ENCODE results near the gene ERFE. TPM values are rescaled to one million over a fixed set of nuclear protein-coding genes. Genes with fewer than 3 reads are reported as not detected.

ERFE gene
- polyA plus RNA-seq, 1 experiment: 2.9 TPM

GRCh38 chr2:238146884-238147544 lies 11.8 kb upstream of the ERFE start:
- H3K36me3 ChIP-seq (ENCODE audit: control insufficient read depth, insufficient read depth, low read length): no peaks in the 10 kb centered on the region
- POLR2A ChIA-PET: no interaction called here
- no peak for DNase-seq (ENCODE audit: low read depth)
- H3K27me3 ChIP-seq (ENCODE audit: control insufficient read depth, insufficient read depth, low read length): no peaks in the 10 kb centered on the region
- no peak overlapping the region for H3K4me3 ChIP-seq (ENCODE audit: low read depth, low read length)
- TF ChIP-seq CTCF (IDR thresholded peaks at IDR 0.05; ENCODE audit: insufficient read depth, low read depth, low read length): no peak
- CTCF ChIA-PET: interaction anchor here (0.6 to 1.1 kb wide), 3 partner anchors 69 to 289 kb away, joined by 3 to 4 read pairs (median 3); no protein-coding TSS in a partner anchor

- ChIA-PET CTCF (no interaction called here), POLR2A (no interaction called here)
- Histone ChIP-seq H3K27me3 (ENCODE audit: control insufficient read depth, insufficient read depth, low read length) (no peaks in the 10 kb centered on the region), H3K36me3 (ENCODE audit: control insufficient read depth, insufficient read depth, low read length) (no peaks in the 10 kb centered on the region), H3K4me3 (ENCODE audit: low read depth, low read length) (no peak overlapping the region)
- TF ChIP-seq CTCF (IDR thresholded peaks at IDR 0.05; ENCODE audit: insufficient read depth, low read depth, low read length): no peak
- no peak for DNase-seq (ENCODE audit: low read depth)
Measured at GRCh38 chr2:238148981-238149380, 9.8 kb upstream of the ERFE start.

GRCh38 chr2:238149841-238150572 lies 8.8 kb upstream of the ERFE start:
- ChIA-PET CTCF (no interaction called here), POLR2A (no interaction called here)
- H3K36me3 ChIP-seq (ENCODE audit: control insufficient read depth, insufficient read depth, low read length): no peaks in the 10 kb centered on the region
- TF ChIP-seq CTCF (IDR thresholded peaks at IDR 0.05; ENCODE audit: insufficient read depth, low read depth, low read length): no peak
- H3K27me3 ChIP-seq (ENCODE audit: control insufficient read depth, insufficient read depth, low read length): no peaks in the 10 kb centered on the region
- H3K4me3 ChIP-seq (ENCODE audit: low read depth, low read length): no peak overlapping the region
- DNase-seq (ENCODE audit: low read depth): no peak

- Histone ChIP-seq H3K36me3 (ENCODE audit: control insufficient read depth, insufficient read depth, low read length) (no peaks in the 10 kb centered on the region), H3K27me3 (ENCODE audit: control insufficient read depth, insufficient read depth, low read length) (no peaks in the 10 kb centered on the region), H3K4me3 (ENCODE audit: low read depth, low read length) (no peak overlapping the region)
- CTCF ChIA-PET: no interaction called here
- POLR2A ChIA-PET: no interaction called here
- no peak for TF ChIP-seq CTCF (IDR thresholded peaks at IDR 0.05; ENCODE audit: insufficient read depth, low read depth, low read length)
- DNase-seq (ENCODE audit: low read depth): no peak
Measured at GRCh38 chr2:238150686-238151085, 8.1 kb upstream of the ERFE start.

- Histone ChIP-seq H3K4me3 (ENCODE audit: low read depth, low read length) (no peak overlapping the region), H3K27me3 (ENCODE audit: control insufficient read depth, insufficient read depth, low read length) (no peaks in the 10 kb centered on the region), H3K36me3 (ENCODE audit: control insufficient read depth, insufficient read depth, low read length) (no peaks in the 10 kb centered on the region)
- TF ChIP-seq CTCF (IDR thresholded peaks at IDR 0.05; ENCODE audit: insufficient read depth, low read depth, low read length): no peak
- ChIA-PET POLR2A (no interaction called here), CTCF (no interaction called here)
- DNase-seq (ENCODE audit: low read depth): no peak
Measured at GRCh38 chr2:238151205-238151604, 7.6 kb upstream of the ERFE start.
